ENCODE data around the gene KIR3DL1.
"Not testable (repeated sequence)": the region's sequence is repeated elsewhere in the genome, so short reads cannot be mapped to it uniquely, and the experiment has no call there.

The KIR3DL1 gene

GRCh38 chr19:54816251-54816650, at the start of gene KIR3DL1:
Gene KIR3DL1 (plus strand): TSS chr19:54816468.
- DNase-seq = not testable (repeated sequence)

- DNase-seq = not testable (repeated sequence)
These were observed 46.6 kb upstream of the KIR3DL1 start, which contains the start of gene KIR2DL1 for GRCh38 chr19:54769646-54770045. Gene KIR2DL1 (plus strand): TSS chr19:54769793. CDS start chr19:54769851, 58 bp downstream.

- not testable (repeated sequence) for DNase-seq
These were observed 45.8 kb upstream of the KIR3DL1 start for GRCh38 chr19:54770511-54770910.

GRCh38 chr19:54771018-54771960, 45.0 kb upstream of the KIR3DL1 start:
- DNase-seq = not testable (repeated sequence)

- DNase-seq = not testable (repeated sequence)
These were observed 43.6 kb upstream of the KIR3DL1 start for GRCh38 chr19:54772666-54773065.

- DNase-seq = not testable (repeated sequence)
These were observed 41.0 kb upstream of the KIR3DL1 start for GRCh38 chr19:54775095-54775815.

GRCh38 chr19:54775830-54776229, 40.4 kb upstream of the KIR3DL1 start:
- not testable (repeated sequence) for DNase-seq

GRCh38 chr19:54777851-54778250, 38.4 kb upstream of the KIR3DL1 start:
- not testable (repeated sequence) for DNase-seq

GRCh38 chr19:54778896-54779295, 37.4 kb upstream of the KIR3DL1 start:
- peak; percentile 60 to 77 (median 76) for DNase-seq

- not testable (repeated sequence) for DNase-seq
These were observed 33.4 kb upstream of the KIR3DL1 start for GRCh38 chr19:54782916-54783315.

GRCh38 chr19:54786091-54786723, 30.1 kb upstream of the KIR3DL1 start:
- DNase-seq = not testable (repeated sequence)

- DNase-seq = peak; percentile 65 to 81 (median 73)
These were observed 28.1 kb upstream of the KIR3DL1 start for GRCh38 chr19:54788154-54788553.

GRCh38 chr19:54790711-54791110, 25.6 kb upstream of the KIR3DL1 start:
- DNase-seq = no peak

- no peak for DNase-seq
These were observed 24.8 kb upstream of the KIR3DL1 start for GRCh38 chr19:54791476-54791875.

GRCh38 chr19:54792814-54793213, 23.5 kb upstream of the KIR3DL1 start:
- DNase-seq = peak; percentile 61 to 82 (median 74)

GRCh38 chr19:54795758-54796157, 20.5 kb upstream of the KIR3DL1 start:
- DNase-seq = peak; percentile 41 to 72 (median 71)

GRCh38 chr19:54803410-54803809, 12.9 kb upstream of the KIR3DL1 start, which contains the start of gene KIR2DL4:
Gene KIR2DL4 (plus strand): TSS chr19:54803610. CDS start chr19:54803652, 42 bp downstream.
- no peak for DNase-seq

GRCh38 chr19:54804101-54804500, 12.2 kb upstream of the KIR3DL1 start:
- DNase-seq = no peak

GRCh38 chr19:54804571-54804970, 11.7 kb upstream of the KIR3DL1 start:
- no peak for DNase-seq

- DNase-seq = no peak
These were observed 10.4 kb upstream of the KIR3DL1 start for GRCh38 chr19:54805665-54806515.

- DNase-seq = no peak
These were observed 9.8 kb upstream of the KIR3DL1 start for GRCh38 chr19:54806516-54806838.

GRCh38 chr19:54814571-54814970, 1.7 kb upstream of the KIR3DL1 start:
- DNase-seq = not testable (repeated sequence)

All from suppressor macrophage treated with lipopolysaccharide for 1 hour (primary cell).